8988T (cell line): ENCODE results near the gene RSPH1.

Experiments used
- DNase-seq: peaks from one replicate; pipeline ENCODE4 v3.0.0; 2011

The RSPH1 gene

DNA sequence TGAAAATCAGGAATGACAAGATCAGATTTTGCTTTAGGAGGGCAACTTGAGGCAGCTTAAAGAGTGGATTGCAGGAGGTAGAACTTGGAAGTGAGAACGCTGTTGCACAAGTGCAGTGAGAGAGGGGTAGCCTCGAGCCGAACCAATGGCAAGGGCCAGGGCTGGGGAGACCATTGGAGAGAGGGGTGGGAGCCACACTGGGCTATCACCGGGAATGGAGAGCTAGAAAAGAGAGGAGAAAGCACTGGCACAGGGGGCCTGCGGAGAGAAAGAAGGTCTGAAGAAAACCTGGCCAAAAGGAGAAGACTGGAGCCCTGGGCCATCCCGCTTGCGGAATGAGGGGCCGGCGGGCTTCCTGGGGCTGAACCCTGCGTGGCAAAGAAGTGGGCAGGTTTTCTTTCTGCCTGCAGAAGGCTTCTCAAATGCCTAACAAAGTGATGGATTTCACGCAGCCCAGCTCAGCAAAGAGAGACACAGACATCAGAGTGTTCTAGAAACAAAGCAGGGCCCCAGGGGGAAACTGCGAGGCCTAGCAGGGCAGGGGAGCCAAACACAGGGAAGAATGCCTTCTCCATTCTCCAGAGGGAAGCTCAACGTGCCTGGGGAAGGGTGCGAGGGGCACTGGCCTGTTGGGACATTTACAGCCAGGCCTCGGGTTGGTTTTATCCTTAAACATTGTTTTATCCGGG, 16.5 kb upstream of the RSPH1 start:
- DNase-seq, result no peak

GRCh38 chr21:42509244-42509643, 13.2 kb upstream of the RSPH1 start:
- DNase-seq, result no peak

- no peak for DNase-seq
Measured at GRCh38 chr21:42508371-42508770, 12.3 kb upstream of the RSPH1 start.

DNA sequence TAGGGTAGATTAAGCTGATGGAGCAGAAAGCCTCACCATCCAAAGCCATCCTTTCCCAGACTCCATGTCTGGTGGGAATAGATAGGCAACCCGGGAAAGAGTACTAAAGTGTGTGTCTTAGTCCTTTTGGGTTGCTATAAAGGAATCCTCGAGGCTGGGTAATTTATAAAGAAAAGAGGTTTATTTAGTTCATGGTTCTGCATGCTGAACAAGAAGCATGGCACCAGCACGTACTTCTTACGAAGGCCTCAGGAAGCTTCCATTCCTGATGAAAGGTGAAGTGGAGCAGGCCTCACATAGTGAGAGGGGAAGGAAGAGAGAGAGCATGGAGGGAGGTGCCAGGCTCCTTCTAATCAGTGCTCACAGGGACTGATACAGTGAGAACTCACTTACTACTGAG, 11.4 kb upstream of the RSPH1 start:
- no peak for DNase-seq

DNA sequence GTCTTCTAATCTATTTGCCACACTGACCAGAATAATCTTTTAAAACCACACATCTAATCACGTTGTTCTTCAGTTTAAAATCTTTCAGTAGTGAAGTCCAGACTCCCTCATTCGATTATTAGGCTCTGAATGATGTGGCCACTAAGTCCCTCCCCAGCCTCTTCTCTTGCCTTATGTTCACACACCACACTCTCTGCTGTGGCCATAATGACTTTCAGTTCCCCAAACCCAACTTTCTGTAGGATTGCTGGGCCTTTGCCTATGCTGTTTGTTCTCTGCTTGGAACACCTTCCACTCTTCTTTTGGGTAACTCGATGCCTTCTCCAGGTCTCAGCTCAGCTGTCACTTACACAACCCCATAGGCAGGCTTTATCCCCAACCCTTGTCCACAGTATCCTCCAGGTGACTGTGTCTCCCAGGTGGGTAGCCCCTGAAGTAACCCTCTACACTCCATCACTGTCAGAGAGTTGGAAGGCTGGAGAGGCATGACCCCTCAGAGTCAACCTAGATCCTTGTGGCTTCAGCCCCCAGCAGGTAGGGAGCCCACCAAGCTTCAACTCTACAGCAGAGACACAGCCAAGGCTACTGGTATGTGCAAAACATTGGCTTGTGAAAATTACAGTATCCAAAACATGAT, 9.2 kb upstream of the RSPH1 start:
- no peak for DNase-seq

- DNase-seq, result no peak
Measured at GRCh38 chr21:42503711-42504110, 7.7 kb upstream of the RSPH1 start.

GRCh38 chr21:42500736-42501135, 4.7 kb upstream of the RSPH1 start:
- no peak for DNase-seq

GRCh38 chr21:42500225-42500624, 4.2 kb upstream of the RSPH1 start:
- DNase-seq, result no peak

GRCh38 chr21:42499444-42500112, 3.6 kb upstream of the RSPH1 start:
- DNase-seq, result no peak

- DNase-seq, result no peak
Measured at GRCh38 chr21:42498012-42498411, 2.0 kb upstream of the RSPH1 start.

- no peak for DNase-seq
Measured at GRCh38 chr21:42496839-42497202, 797 bp upstream of the RSPH1 start.

- DNase-seq, result no peak
Measured at GRCh38 chr21:42495765-42496119, 282 bp downstream of the RSPH1 start.

- DNase-seq, result no peak
Measured at GRCh38 chr21:42495027-42495426, 997 bp downstream of the RSPH1 start.

- DNase-seq, result no peak
Measured at GRCh38 chr21:42493109-42494060, 2.6 kb downstream of the RSPH1 start.

DNA sequence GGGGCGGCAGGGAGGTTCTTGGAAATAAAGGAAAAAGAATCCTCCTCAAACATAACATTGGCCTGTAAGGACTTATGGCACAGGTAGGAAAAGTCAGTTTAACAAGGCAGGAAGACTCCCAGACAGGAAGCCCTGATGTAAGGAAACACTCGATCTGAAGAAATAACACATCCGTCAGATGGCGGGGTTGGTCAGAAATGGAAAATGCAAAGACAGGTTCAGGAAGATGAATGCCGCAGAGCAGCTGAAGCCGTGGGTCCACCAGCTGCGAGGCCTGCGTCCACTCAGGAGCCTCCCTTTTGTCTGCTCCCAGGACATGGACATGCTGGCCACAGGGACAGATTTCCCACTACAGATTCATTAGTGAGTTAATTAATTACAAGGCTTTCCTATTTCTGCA, 3.8 kb downstream of the RSPH1 start:
- DNase-seq, result no peak

DNA sequence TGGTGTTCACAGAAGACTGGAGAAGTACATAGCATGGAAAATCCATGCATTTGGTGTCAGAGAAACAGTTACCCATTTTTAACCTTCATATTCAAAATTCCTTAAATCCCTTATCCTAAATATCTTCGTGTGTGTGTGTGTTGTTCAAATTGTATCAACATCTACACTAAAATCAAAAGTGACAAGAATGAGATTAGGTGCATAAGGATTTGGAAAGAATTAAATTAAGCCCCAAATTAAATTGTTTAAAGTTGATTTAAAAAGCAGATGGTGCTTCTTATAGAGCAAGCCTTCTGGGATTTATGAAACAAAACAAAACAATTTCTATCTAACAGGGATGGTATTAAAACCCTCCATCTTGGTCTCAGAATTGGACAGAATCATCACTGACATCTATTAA, 4.7 kb downstream of the RSPH1 start:
- no peak for DNase-seq

- DNase-seq, result no peak
Measured at GRCh38 chr21:42490720-42491119, 5.3 kb downstream of the RSPH1 start.

GRCh38 chr21:42489991-42490390, 6.0 kb downstream of the RSPH1 start:
- no peak for DNase-seq

DNA sequence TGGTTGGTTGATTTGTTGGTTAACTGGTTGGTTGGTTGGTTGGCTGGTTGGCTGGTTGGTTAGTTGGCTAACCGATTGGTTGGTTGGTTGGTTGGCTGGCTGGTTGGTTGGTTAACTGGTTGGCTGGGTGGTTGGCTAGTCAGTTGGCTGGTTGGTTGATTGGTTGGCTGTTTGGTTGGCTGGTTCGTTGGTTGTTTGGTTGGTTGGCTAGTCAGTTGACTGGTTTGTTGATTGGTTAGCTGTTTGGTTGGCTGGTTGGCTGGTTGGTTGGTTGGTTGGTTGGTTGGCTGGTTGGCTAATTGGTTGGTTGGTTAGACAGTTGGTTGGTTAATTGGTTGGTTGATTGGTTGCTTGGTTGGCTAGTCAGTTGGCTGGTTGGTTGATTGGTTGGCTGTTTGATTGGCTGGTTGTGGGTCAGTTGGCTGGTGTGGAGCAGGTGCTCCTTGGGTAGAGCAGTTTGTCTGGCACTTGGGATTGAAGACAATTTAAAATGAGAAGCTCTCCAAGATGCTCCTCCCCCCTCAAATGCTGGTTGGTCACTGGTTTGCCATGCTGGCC, 6.9 kb downstream of the RSPH1 start:
- no peak for DNase-seq

- no peak for DNase-seq
Measured at GRCh38 chr21:42486531-42486930, 9.5 kb downstream of the RSPH1 start.

DNA sequence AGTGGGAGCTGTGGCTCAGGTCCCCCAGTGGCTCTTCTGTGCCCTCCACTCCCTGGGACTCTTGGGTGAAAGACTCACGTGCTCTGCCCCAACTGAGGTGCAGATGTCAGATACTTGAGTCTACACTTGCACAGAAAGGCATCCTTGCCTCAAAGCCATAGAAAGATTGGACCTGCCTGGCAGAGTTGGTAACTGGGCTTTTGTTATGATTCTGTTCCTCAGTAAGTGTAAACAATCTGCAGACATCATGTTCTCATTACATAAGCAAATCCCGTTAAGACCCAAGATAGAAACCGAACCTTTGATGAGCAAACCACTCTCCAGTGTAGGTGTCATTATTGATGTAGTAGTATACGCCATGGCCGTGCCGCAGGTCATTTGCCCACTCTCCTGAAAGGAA, 10.0 kb downstream of the RSPH1 start:
- no peak for DNase-seq

DNA sequence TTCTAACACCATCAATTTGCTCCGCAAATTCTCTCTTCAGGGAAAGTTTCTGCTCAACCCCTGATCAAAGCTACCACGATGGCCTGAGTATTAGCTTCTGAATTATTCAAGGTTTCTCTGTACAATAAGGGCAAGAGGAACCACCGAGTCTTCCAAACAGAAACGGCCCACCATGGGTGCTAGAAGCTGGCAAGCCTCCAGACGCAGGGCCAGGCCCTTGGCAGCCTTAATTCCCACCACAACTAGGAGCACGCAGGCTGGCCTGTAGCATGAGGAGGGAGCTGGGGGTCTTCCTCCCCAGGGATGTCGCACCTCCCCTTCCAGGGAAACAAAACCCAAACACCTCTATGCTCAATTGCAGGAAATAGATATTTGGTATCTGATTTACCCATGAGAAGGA, 11.1 kb downstream of the RSPH1 start:
- DNase-seq, result no peak

- DNase-seq, result no peak
Measured at GRCh38 chr21:42481169-42481568, 14.9 kb downstream of the RSPH1 start.
